ENCODE measurements around the gene CAVIN2.

CAVIN2 gene

DNA sequence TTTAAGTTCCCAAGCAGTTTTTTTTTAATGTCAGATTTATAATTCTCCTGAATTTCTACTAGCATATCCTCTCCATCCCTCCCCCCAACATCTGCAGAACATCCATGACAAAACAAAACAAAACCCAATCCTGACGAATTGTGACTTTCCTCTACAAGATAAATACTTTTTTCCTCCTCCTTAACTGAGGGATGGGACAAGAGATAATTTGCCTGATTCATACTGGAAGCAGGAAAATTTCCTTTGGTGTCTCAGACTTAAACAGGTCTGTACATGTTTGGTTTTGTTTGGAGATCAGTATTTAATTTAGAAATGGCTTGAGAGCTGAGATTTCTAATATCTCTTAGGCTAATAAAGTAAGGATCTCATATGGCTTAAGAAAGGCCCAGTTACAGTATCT lies 2.2 kb downstream of the CAVIN2 start:
- H3K27ac ChIP-seq, result peak overlapping the region; percentile 55
- no peak for DNase-seq (ENCODE audit: low read depth, low spot score)

DNA sequence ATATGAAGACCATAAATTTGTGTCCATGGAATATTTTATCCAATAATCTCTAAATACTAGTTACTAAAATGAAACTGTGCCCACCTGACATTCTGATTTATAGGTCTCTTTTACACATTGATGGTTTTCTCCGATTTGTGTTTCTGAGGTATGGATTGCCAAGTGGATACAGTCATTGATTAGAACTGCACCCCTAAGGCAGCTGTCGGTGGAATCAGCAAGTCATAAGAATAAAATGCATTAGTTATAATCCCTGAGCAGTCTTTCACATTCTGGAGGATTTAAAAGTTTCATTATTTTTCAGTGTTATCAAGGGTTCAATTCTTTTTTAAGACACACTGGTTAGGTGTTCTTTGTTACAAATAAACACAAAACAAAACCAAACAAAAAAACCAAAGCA lies 6.0 kb downstream of the CAVIN2 start:
- no peak overlapping the region for H3K27ac ChIP-seq
- DNase-seq (ENCODE audit: low read depth, low spot score), result no peak

DNA sequence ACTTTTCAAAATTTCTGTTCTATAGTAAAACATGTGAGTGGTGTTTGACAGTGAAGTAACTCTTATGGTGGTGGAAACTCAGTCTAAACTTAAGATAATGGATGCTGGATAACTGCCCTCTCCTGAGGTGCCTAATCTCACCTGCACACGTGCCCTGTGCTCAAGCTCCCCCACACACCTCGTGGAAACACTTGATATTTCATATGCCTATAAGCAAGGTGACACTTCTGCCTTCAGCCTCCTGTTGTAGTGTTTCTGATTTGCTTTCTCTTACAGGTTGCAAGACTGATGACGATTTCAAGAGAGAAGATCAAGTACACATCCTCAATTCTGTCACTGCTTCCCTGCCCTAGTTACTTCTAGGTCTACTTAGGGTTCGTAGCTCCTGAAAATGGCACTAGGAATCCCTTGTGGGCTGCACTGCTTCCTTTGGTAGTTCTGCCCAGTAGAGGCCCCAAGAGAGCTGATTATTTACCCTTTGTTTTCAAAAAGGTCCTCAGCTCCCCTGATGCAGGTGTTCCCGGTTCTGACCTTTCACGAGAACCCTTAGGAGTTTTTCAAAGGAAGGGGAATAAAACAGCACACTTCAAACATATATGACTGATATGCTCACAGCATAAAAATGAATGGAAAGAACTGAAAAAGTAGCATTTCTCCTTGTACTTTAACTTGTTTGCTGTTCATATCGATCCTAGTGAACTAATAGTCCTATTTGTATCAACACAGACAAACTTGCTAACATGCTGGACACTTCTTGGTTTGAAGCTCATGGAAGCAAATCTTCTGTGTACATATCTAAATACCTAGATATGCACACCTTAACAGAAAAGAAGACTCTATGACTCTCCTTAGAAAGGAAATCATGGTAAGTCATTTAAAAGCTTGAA lies 6.7 kb downstream of the CAVIN2 start:
- H3K27ac ChIP-seq, result no peak overlapping the region
- DNase-seq (ENCODE audit: low read depth, low spot score), result no peak

DNA sequence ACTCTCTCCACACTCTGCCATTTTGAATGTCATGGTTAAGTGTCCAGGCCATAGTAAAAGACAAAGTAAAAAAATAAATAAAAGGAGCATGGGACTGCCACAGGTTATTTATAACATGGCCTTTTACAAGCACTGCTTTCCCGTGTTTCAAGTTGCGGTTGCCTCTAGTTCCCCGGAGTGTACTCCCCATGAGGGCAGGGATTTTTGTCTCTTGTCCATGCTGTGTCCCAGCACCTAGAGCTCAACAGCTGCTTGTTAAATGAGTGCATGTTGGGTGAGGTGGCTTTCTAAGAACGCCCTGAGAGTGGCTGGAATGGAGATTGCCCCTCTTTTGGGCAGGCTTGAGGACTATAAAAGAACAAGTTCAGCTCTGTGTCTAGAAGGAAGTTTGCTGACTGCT lies 8.4 kb downstream of the CAVIN2 start:
- DNase-seq (ENCODE audit: low read depth, low spot score), result no peak
- no peak overlapping the region for H3K27ac ChIP-seq

DNA sequence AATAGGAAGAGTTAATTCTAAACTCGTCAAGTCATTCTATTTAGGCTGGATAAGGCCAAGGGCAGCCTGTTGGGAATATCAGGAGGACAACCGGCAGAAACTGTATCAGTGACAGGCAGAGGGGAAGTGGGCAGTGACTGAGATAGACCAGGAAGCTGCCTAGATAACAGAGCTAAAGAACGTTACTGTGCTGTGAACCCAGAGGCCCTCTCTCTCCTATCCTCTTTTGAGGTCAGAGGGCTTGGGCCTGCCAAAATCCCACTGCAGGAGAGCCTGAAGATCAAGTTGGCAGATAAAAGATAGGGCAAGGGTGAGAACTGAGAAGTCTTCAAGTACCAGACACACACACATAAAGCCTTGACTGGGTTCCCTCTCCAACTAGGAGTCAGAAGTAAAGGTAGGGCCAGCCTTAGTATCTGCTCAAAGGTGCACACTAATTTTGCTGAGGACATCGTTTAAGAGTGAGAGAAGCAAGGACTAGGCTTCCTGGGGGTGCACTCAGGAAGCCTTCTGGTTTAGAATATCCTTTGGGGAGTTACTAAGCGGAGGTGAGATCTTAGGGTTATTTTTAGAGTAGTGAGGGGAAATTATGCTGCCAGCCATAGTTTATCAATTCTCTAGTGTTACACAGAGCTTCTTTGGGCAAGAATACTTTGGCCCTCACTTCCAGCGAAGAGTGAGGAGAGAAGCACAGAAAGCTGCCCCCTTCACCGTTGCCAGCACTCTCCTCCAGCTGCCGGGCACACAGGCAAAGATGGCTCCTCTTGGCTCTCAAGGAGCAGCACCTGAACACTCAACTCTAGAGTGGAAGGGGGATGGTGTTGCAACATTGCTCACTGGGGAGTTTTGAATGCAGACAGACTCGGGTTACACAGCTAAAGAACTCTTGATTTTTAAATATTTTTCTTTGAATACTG lies 9.8 kb downstream of the CAVIN2 start:
- H3K27ac ChIP-seq, result no peak overlapping the region
- DNase-seq (ENCODE audit: low read depth, low spot score), result no peak

DNA sequence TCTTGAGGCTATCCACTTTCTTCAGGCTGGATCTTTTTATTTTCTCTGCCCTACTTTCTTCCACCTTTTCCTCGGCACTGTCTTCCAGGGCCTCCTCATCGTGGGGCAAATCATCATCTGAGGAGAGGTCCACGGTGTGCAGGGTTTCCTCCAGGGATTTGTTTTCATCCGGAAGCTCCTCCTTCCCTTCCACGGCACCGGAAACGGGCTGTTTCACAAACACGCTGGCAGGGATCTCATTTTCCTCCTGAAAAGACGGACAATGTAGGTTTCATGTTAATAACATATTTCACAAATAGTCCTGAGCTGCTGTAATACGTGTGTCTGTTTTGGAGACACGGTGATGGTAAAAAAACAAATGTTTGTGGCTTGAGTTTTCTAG lies 10.4 kb downstream of the CAVIN2 start:
- H3K27ac ChIP-seq, result no peak overlapping the region

DNA sequence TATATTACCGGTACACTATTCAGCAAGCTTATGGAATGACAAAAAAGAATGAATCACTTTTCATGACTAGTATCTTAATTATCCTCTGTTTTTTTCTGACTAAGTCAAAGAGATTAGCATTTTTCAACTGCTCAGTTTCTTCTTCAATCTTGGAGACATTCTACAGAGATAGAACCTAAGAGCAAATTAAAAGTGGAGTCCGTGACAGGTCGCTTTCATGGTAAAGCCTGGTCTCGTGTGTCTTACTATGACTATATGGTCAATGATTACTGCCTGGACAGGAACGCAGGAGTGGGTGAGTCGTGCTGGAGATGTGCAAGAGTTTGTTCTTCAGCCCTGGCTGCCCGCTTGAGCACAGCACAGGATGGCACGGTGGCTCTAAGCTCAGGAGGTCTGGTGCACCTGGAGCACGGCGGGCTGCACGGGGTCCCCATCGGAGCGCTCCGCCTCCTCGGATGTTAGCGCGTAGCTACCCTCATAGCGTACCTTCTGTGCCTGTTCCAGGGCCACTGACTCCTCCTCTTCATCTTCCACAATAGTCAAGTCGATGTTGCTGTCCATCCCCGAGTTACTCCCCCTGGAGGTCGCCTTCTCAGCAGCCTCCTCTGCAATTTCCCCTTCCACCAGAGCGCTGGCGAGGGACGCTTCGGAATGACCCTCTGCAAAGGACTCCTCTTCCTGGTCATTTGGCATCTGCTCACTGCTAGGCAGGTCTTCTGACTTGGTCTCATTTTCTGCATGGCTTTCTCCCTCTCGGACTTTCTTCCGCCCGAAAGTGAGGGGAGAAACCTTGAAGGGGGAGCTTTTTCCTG lies 11.1 kb downstream of the CAVIN2 start:
- H3K27ac ChIP-seq, result no peak overlapping the region
- no peak for DNase-seq (ENCODE audit: low read depth, low spot score)

More for the DNA sequence above, 10.4 kb downstream of the CAVIN2 start:
- DNase-seq (ENCODE audit: low read depth, low spot score), result no peak

DNA sequence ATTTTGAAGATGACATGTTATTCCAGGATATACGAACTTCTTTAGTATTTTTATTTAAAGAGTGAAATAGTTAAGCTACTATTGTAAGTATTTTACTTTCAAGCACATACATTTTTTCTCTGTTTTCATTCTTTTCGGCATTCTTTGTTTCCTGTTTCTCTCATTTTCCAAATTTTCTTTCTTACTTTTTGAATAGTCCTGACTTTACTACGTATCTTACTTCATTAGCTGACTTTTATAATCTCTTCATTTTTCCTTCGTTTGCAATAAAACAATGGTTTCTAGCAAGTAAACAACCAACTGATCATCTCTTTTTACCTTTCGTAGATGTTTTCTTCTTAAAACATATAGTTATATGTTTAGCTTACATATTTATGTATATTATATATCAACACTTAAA lies 11.8 kb downstream of the CAVIN2 start:
- H3K27ac ChIP-seq, result no peak overlapping the region
- DNase-seq (ENCODE audit: low read depth, low spot score), result no peak

DNA sequence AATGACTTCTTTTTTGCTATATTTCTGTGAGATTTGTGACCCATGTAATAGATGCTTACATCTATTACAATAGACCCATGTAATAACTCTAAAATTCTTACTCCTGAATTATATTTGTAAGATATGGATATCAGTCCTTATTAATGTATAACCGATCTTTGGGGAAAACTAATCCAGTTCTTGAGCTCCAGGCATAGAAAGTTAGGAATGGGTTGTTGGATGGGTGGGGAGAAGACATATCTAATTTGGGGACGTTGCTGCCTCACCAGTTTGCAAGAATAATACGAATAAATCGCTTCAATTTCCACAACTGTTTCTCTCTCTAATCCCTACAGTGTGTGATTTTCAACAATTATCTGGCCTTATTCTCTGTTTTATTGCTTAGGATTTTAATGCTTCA lies 13.5 kb downstream of the CAVIN2 start:
- DNase-seq (ENCODE audit: low read depth, low spot score), result no peak
- H3K27ac ChIP-seq, result no peak overlapping the region

DNA sequence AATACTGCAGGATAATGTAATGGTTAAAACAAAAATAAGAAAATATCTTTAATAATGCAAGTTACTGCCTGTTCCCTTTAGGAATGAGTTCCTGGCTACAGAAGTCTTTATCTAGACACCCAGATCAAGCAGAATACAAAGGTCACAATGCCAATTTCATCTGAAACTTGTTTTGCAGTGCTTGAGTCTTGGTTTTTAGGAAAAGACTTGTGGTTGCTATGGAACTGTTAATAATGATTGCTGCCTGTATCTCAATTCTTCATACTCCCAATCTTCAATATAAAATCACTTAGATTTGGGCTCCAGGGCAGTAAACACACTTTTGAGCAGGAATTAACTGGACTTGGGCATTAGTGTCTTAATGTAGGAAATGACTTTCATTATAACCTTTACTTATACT lies 14.2 kb downstream of the CAVIN2 start:
- H3K27ac ChIP-seq, result no peak overlapping the region
- no peak for DNase-seq (ENCODE audit: low read depth, low spot score)

DNA sequence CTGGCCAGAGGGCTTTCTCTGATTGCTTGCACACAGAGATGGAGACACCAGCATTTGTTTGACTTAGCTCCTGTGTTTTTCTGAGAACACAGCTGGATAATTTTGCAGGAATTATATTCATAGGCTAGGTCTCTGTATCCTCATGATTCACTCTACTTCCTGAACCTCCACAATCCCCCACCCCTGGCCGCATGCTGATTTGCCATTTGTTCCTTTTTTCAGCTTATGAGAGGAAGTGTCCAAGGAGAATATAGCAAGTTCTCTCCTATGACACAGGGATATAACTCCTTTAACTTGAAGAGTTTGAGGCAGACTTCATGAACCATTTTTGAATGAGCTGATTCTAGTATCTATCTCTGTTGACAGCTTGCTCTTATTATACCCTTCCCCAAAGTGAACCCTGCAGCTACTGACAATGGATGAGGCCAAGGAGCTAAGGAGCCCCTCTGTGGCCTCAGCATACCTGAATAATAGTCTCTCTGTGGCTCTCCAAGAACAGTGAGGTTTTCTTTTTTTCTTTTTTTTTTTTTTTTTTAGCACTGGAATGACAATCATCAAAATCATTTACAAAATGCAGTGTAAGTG lies 15.4 kb downstream of the CAVIN2 start:
- no peak overlapping the region for H3K27ac ChIP-seq
- DNase-seq (ENCODE audit: low read depth, low spot score), result no peak

DNA sequence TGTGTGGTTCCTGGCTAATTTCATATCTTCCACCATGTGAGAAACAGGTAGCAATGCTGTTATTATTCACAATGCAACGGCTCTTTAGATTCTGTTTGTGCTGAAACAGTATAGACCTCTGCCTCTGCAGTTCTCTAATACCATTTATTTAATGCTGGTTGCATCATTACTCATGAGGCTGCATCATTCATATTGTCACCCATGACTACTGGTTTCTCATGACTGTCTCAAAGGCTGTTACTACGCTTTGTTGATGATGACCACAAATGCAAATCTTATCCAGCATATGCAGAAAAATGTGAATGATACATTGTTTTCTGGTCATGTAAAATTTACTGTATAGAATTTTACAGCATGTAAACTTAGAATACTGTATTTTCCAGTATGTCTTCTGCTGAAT lies 22.5 kb downstream of the CAVIN2 start:
- H3K27ac ChIP-seq, result no peak overlapping the region
- no peak for DNase-seq (ENCODE audit: low read depth, low spot score)

DNA sequence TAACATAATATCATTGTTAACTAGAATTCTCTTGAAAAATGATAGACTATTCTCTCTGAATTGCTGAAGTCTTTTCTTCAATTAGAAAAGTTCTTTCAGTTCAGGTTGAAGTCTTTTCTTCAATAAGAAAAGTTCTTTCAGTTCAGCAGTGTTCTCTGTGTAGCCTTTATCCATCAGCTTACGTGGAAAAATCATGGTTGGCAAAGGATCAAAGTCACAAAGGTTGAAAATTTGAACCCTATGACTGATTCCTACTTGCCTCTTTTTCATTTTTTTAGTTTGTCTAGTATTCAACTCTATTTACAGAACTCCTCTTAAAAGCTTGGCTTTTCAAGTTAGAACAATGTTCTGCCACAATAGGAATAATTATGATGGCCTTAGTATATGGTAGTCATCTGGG lies 25.8 kb downstream of the CAVIN2 start:
- no peak overlapping the region for H3K27ac ChIP-seq
- no peak for DNase-seq (ENCODE audit: low read depth, low spot score)

DNA sequence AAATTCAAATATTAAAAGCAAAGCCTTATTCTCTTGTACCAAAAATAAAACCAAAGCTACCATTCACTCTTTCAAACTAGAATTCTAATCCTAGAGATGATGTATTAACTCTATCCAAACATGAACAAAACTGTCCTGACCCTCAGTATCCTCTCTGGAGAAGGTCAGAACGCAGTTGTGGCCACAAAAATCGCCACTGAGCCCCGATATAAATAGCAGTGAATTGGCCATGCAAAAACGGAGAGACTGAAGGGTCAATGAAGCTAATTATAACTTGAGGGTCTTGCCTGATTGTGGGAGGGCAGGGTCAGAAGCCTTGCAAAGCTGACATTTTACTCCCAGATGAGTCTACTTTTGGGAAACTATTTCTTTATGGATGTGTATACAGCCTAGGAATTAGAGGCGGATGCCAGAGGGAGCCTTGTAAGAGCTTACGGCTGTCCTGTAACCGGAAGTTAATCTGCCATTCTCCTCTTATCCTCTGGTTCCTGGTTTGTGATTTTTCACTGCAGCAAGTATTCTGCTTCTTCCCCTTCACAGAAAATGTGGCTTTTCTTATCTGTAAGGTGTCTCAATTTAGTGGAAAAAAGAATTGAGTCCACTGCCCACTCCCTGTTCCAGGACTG lies 28.1 kb downstream of the CAVIN2 start:
- no peak overlapping the region for H3K27ac ChIP-seq
- DNase-seq (ENCODE audit: low read depth, low spot score), result no peak

DNA sequence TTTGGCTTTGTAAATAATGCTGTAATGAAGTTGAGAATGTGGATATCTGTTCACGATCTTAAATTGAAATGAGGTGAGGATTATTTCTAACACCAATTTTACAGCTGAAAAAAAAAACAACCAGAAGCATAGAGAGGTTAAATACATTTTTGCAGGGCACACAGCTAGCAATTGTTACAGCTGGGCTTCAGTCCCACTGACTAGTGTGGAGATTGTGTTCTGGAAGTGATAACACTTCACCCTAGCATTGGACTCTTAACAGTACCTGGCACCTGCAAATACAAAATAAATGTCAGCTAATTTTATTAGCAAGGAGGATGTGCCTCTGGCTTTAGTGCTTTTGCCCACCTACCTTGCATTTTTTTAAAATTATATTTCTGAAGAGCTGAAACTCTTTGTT lies 28.8 kb downstream of the CAVIN2 start:
- DNase-seq (ENCODE audit: low read depth, low spot score), result no peak
- H3K27ac ChIP-seq, result no peak overlapping the region

DNA sequence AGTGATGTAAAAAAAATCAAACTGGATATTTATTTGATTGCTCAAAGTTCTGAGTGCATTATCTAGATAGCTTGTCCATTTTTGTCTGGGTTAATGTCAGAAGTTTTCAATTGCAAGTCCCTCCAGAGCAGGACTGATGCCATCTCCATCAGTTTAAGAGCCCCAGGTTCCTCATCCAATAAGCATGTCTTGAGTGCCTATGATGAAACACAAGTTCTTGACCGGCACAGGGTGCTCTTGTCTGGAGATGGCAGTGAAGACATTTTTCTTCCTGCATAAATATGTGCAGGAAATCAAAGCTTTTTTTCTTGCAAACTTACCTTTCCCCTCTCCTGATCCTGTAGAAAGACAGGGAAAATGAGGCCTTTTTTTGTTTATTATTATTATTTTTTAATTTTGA lies 31.9 kb downstream of the CAVIN2 start:
- no peak for DNase-seq (ENCODE audit: low read depth, low spot score)
- no peak overlapping the region for H3K27ac ChIP-seq

DNA sequence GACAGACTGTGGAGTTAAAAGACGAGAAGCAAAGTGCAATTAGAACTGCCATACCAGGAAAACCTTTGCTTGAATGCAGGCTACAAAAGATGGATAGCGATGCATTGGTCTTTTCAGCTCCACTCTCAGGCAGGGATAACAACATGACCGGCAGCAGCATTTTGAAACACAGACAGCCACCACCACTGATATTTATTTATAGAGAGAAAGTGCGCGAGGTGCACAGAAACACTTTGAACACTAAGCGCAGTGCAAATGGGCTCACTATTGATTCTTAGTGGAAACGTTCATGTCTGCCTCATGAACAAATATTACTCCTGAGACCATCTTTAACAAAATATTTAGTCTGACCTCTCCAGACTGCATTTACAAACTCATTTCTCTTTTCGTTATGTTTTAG lies 32.9 kb downstream of the CAVIN2 start:
- no peak overlapping the region for H3K27ac ChIP-seq

DNA sequence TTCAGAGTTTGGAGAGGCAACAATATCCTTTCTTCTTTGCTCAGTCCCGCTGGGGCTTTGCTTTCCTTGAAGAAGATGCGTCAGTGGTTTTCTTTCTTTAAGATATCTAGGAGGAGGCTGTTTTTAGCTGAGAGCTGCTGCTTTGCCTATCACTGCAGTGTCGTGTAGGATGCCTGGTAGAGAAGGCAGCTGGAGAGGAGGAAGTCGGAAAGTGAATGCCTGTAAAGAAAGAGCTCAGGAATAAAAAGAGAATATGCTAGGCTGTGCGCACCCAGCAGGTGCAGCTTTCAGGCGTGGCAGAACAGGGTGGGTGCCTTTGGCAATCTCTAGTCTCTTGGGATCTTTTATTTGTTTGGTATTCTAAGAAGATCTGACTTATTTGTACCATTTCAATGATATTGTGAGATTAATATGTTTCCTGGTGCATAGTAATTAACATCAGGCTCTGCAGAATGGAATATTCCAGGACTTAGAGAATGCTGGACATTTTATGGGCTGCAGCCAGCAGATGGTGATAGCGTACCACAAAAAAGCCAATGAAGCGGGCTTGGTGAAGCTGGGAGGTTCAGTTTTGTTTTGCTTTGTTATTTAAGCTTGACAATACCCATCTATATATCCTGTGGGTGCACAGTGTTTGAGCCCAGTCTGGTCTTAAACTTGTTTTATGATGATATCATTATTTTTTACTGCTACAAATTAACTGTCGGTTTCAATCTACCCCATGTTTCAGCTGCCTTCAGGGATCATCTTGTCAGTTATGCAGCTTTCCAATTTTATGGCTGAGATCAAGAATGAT lies 34.9 kb downstream of the CAVIN2 start:
- no peak overlapping the region for H3K27ac ChIP-seq
- DNase-seq (ENCODE audit: low read depth, low spot score), result no peak

More for the DNA sequence above, 32.9 kb downstream of the CAVIN2 start:
- no peak for DNase-seq (ENCODE audit: low read depth, low spot score)

DNA sequence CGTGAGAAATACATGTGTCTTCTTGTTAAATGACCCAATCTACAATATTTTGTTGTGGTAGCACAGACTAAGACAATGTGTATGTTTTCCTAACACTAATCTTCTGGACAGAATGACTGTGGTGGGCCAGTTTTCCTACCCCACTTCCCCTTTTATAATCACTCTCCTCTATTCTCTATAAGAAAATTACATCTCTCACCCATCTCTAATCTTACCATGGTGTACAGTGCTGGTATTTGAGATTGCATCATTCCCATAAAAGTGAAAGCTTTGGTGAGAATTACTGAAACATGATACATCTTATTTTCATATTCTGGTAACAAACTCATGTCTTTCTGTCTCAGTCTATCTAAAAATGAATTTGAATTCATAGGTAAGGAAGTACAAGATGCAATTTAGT lies 40.5 kb downstream of the CAVIN2 start:
- H3K27ac ChIP-seq, result no peak overlapping the region
- DNase-seq (ENCODE audit: low read depth, low spot score), result no peak
